ENCODE data around the gene SH3BP1. TPM values are rescaled to one million over a fixed set of nuclear protein-coding genes. Genes with fewer than 3 reads are reported as not detected.

Gene SH3BP1
- total RNA-seq, 4 donors from 2014 or later = 4.3 to 21.2 (median 7.8) TPM

GRCh38 chr22:37638391-37639069, 939 bp upstream of the SH3BP1 start:
- TF ChIP-seq, protein P1, sequence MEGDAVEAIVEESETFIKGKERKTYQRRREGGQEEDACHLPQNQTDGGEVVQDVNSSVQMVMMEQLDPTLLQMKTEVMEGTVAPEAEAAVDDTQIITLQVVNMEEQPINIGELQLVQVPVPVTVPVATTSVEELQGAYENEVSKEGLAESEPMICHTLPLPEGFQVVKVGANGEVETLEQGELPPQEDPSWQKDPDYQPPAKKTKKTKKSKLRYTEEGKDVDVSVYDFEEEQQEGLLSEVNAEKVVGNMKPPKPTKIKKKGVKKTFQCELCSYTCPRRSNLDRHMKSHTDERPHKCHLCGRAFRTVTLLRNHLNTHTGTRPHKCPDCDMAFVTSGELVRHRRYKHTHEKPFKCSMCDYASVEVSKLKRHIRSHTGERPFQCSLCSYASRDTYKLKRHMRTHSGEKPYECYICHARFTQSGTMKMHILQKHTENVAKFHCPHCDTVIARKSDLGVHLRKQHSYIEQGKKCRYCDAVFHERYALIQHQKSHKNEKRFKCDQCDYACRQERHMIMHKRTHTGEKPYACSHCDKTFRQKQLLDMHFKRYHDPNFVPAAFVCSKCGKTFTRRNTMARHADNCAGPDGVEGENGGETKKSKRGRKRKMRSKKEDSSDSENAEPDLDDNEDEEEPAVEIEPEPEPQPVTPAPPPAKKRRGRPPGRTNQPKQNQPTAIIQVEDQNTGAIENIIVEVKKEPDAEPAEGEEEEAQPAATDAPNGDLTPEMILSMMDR (IDR thresholded peaks at IDR 0.05; ENCODE audit: low read depth) = no peak

DNA sequence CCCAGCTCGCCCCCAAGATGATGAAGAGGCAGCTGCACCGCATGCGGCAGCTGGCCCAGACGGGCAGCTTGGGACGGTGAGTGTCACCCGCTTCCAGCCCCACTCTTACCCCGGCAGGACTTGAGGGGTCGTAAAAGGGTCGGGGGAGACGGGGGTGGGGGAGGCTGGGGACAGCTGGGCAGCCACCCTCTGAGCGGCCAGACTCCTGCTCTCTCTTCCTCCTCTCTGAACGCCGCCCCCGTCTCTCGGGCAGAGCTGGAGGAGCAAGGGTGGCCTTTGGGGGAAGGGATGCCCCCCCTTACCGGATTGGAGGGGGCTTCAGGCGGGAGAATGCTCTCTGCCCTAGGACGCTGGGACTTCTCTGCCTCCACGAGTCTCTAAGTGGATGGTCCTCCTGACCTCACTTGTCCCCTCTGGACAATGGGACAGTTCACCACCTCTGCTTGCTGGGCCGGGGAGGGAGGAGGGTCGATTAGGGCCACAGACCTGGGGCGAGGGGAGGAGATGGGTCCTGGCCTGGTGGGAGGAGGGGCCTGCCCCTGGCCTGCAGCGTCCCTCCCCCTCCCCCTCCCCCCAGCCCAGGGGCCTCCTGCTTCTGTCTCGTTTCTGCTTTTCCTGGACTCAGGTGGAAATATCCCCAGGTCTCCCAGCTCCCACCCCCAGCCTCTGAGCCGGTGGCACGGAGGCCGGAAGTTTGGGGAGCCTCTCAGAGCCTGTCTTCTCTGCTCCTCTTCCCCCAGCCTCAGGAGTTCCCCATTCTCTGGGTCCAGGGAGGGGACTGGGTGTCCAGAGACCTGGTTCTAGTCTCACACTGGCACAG, 512 bp downstream of the SH3BP1 start:
- TF ChIP-seq, protein P1 (IDR thresholded peaks at IDR 0.05; ENCODE audit: low read depth) = no peak

- TF ChIP-seq, protein P1 (IDR thresholded peaks at IDR 0.05; ENCODE audit: low read depth) = no peak
These were observed 1.4 kb downstream of the SH3BP1 start for GRCh38 chr22:37640591-37641560.

GRCh38 chr22:37641561-37641949, 2.1 kb downstream of the SH3BP1 start:
- TF ChIP-seq, protein P1 (IDR thresholded peaks at IDR 0.05; ENCODE audit: low read depth) = no peak

DNA sequence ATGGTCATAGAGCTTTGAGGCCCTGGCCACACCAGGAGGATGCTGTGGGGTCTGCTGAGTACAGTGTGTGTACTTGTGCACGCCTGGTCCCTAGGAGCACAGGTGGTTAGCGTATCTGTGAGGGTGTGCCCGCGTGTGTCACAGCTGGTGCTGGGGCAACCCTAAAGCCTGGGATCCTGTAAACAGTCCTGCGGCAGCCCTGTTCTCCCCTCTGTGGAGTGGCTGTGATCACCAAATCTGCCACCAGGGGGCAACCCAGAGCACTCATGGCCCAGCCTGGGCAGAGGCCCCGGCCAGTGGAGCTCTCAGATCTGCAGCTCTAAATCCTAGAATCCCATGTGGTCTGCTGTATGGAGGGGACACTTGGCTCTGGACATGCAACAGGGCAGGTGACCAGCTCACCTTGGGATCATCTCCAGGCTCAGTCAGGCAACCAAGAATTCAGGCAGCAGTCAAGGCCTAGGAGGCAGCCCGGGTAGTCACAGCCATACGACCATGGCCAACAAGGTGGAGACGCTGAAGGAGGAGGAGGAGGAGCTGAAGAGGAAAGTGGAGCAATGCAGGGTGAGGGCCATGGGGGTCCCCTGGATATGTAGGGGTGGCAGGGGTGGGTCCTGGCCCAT, 3.9 kb downstream of the SH3BP1 start:
- TF ChIP-seq, protein P1 (IDR thresholded peaks at IDR 0.05; ENCODE audit: low read depth) = no peak

GRCh38 chr22:37647317-37647716, 7.8 kb downstream of the SH3BP1 start:
- TF ChIP-seq, protein P1 (IDR thresholded peaks at IDR 0.05; ENCODE audit: low read depth) = no peak
